Measurements from ENCODE around the gene SLCO2B1.

Gene SLCO2B1

GRCh38 chr11:75135651-75136050 is 15.3 kb upstream of the SLCO2B1 start:
- no peak for TF ChIP-seq CTCF (IDR thresholded peaks at IDR 0.05; ENCODE audit: low read depth, low read length)
- DNase-seq (ENCODE audit: extremely low read depth, low read depth): no peak

- DNase-seq (ENCODE audit: extremely low read depth, low read depth): no peak
- peak; percentile 95 for TF ChIP-seq CTCF (IDR thresholded peaks at IDR 0.05; ENCODE audit: low read depth, low read length)
Observed at GRCh38 chr11:75140269-75141138, 10.4 kb upstream of the SLCO2B1 start.

GRCh38 chr11:75141166-75141565 is 9.7 kb upstream of the SLCO2B1 start:
- no peak for DNase-seq (ENCODE audit: extremely low read depth, low read depth)
- no peak for TF ChIP-seq CTCF (IDR thresholded peaks at IDR 0.05; ENCODE audit: low read depth, low read length)

GRCh38 chr11:75142714-75143419 is 8.0 kb upstream of the SLCO2B1 start:
- TF ChIP-seq CTCF (IDR thresholded peaks at IDR 0.05; ENCODE audit: low read depth, low read length): no peak
- DNase-seq (ENCODE audit: extremely low read depth, low read depth): peak; percentile 71

- no peak for DNase-seq (ENCODE audit: extremely low read depth, low read depth)
- no peak for TF ChIP-seq CTCF (IDR thresholded peaks at IDR 0.05; ENCODE audit: low read depth, low read length)
Observed at GRCh38 chr11:75143420-75143731, 7.5 kb upstream of the SLCO2B1 start.

GRCh38 chr11:75144716-75145014 is 6.2 kb upstream of the SLCO2B1 start:
- no peak for TF ChIP-seq CTCF (IDR thresholded peaks at IDR 0.05; ENCODE audit: low read depth, low read length)
- DNase-seq (ENCODE audit: extremely low read depth, low read depth): no peak

- TF ChIP-seq CTCF (IDR thresholded peaks at IDR 0.05; ENCODE audit: low read depth, low read length): no peak
- DNase-seq (ENCODE audit: extremely low read depth, low read depth): no peak
Observed at GRCh38 chr11:75145196-75145971, 5.5 kb upstream of the SLCO2B1 start.

Data from AG09319 (cell line).